Sigmoid colon (tissue), 4 donors: ENCODE measurements around the gene CYTH4.

Experiments
- EP300 ChIP-seq, 4 donors: sonication (generic); formaldehyde crosslinking; IDR thresholded peaks; one replicate each; pipeline ENCODE4 v1.6.1; 2017; ENCODE audit warnings: antibody characterized with exemption in 4 of 4
- POLR2A ChIP-seq, 2 donors: fragments of 450-650 bp; IDR thresholded peaks; one replicate each; pipeline ENCODE4 v1.6.1; 2016; ENCODE audit warnings: antibody characterized with exemption in 2 of 2, mild to moderate bottlenecking in 2 of 2, moderate library complexity in 2 of 2
- TF ChIP-seq, protein P1 (sequence below), 4 experiments: fragments of 450-650 bp in 3 of 4; fragments of 200-600 bp in 1 of 4; IDR thresholded peaks; one replicate each; pipeline ENCODE4 v1.5.1; 2016 to 2019; ENCODE audit warnings: antibody characterized with exemption in 4 of 4, mild to moderate bottlenecking in 3 of 4, moderate library complexity in 2 of 4

DNA sequence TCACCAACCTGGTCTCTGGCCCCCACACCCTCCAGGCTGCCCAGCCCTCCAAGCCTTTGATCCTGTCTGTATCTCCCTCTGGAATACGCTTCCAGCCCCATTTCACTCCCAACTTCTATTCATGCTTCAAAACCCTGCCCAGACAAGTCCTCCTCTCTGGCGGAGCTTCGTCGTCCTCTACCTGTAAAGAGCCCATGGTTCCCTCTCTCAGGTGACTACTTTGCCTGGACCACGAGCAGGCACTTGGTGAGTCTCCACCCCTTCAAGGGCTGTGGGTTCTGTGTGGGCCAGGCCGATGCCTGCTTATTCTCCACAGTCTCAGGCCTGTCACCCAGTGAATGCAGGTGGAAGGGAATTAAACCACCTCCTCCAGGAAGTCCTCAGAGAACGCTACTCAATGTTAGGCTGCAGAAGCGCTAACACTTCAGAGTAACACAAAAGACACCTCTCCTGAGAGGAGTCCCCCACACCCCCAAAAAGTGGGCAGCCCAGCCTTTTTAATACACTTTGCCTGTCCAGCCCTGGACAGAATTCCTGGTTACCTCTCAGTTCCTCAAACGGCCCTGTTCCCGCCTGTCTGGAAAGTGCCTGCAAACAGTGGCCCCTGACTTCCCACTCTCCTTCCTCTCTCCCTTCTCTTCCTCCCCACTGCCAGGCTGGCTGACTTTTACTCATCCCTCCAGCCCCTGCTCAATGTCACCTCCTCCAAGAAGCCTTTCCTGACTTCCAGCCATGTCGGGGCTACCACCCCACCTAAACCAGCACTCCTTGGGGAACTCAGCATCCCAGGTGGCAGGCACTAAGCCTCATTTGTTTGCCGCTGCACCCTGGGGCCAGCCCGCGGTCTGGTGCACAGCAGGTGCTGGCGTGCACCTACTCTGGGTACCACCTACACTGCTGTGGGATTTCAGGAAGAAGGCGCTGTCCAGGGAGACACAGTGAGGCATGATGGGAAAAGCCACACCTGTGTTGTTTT, 47.3 kb upstream of the CYTH4 start:
- TF ChIP-seq EP300 (IDR thresholded peaks at IDR 0.05) (no peak), POLR2A (IDR thresholded peaks at IDR 0.05) (no peak)
- TF ChIP-seq, protein P1, sequence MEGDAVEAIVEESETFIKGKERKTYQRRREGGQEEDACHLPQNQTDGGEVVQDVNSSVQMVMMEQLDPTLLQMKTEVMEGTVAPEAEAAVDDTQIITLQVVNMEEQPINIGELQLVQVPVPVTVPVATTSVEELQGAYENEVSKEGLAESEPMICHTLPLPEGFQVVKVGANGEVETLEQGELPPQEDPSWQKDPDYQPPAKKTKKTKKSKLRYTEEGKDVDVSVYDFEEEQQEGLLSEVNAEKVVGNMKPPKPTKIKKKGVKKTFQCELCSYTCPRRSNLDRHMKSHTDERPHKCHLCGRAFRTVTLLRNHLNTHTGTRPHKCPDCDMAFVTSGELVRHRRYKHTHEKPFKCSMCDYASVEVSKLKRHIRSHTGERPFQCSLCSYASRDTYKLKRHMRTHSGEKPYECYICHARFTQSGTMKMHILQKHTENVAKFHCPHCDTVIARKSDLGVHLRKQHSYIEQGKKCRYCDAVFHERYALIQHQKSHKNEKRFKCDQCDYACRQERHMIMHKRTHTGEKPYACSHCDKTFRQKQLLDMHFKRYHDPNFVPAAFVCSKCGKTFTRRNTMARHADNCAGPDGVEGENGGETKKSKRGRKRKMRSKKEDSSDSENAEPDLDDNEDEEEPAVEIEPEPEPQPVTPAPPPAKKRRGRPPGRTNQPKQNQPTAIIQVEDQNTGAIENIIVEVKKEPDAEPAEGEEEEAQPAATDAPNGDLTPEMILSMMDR (IDR thresholded peaks at IDR 0.05) = no peak
